Measurements from ENCODE around the gene SEC11C. TPM values are rescaled to one million over a fixed set of nuclear protein-coding genes. Genes with fewer than 3 reads are reported as not detected.

The SEC11C gene
- polyA plus RNA-seq, 3 donors, result 14.9 to 98.4 (median 98.0) TPM

DNA sequence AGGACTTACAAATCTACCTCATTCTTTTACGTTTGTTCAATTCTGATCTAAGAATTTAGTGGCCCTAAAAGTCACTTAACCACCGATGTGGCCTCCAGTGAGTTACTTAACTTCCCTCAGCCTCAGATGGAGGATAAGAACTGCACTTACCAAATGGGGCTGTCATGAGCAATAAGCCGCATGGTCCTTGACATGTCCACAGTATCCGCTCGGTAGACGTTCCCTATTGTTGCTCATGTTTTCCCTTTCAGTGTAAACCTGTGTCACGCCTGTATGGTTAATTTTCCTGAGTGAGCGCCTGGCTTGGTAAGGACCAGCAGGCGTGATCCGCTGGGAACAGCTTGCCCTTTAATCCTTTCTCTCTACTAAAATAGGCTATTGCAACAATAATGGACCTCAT lies 20.3 kb downstream of the SEC11C start:
- no peak for DNase-seq
- Histone ChIP-seq H3K27ac (ENCODE audit: low read depth in 1 of 2, low read length in 2 of 2) (no peak overlapping the region), H3K4me2 (replicated peaks; ENCODE audit: extremely low read depth, low read length, poor library complexity, severe bottlenecking) (no peak overlapping the region), H3K36me3 (replicated peaks in 1 of 2; ENCODE audit: control insufficient read depth in 1 of 2, insufficient read depth in 2 of 2, low read length in 2 of 2) (peaks cover 2 to 21% of the 10 kb centered on the region in 2 donors), H2AFZ (ENCODE audit: insufficient read depth, low read depth, low read length, poor library complexity, severe bottlenecking) (no peak overlapping the region), H4K20me1 (ENCODE audit: insufficient read depth, low read length) (no peaks in the 10 kb centered on the region), H3K79me2 (ENCODE audit: insufficient read depth, low read length) (no peaks in the 10 kb centered on the region), H3K4me1 (ENCODE audit: control insufficient read depth in 1 of 2, insufficient read depth in 2 of 2, low read length in 2 of 2) (no peaks in the 10 kb centered on the region), H3K4me3 (replicated peaks in 1 of 3; ENCODE audit: low read depth in 2 of 3, low read length in 3 of 3) (no peak overlapping the region), H3K9me3 (replicated peaks in 1 of 2; ENCODE audit: control insufficient read depth in 1 of 2, insufficient read depth in 1 of 2, low read length in 2 of 2) (no peaks in the 10 kb centered on the region), H3K27me3 (ENCODE audit: control insufficient read depth in 2 of 2, insufficient read depth in 2 of 2, low read length in 2 of 2) (no peaks in the 10 kb centered on the region), H3K9ac (ENCODE audit: insufficient read depth, low read length, poor library complexity, severe bottlenecking) (no peak overlapping the region)
- Mint-ChIP-seq H3K27ac (peak overlapping the region in 1 of 7 donors; percentile 33), H3K4me1 (no peaks in the 10 kb centered on the region), H3K4me3 (no peak overlapping the region), H3K36me3 (peaks cover 18 to 22% of the 10 kb centered on the region in 2 donors), H3K27me3 (ENCODE audit: low read depth in 3 of 3) (no peaks in the 10 kb centered on the region), H3K9me3 (peaks cover 0 to 2% (median 0%) of the 10 kb centered on the region in 7 donors)
- 100% methylated on average over 2 of the region's 10 CpGs for WGBS (ENCODE audit: insufficient coverage)
- intact Hi-C loops (cut with micrococcal nuclease), result no loop called here
- TF ChIP-seq, protein P1, sequence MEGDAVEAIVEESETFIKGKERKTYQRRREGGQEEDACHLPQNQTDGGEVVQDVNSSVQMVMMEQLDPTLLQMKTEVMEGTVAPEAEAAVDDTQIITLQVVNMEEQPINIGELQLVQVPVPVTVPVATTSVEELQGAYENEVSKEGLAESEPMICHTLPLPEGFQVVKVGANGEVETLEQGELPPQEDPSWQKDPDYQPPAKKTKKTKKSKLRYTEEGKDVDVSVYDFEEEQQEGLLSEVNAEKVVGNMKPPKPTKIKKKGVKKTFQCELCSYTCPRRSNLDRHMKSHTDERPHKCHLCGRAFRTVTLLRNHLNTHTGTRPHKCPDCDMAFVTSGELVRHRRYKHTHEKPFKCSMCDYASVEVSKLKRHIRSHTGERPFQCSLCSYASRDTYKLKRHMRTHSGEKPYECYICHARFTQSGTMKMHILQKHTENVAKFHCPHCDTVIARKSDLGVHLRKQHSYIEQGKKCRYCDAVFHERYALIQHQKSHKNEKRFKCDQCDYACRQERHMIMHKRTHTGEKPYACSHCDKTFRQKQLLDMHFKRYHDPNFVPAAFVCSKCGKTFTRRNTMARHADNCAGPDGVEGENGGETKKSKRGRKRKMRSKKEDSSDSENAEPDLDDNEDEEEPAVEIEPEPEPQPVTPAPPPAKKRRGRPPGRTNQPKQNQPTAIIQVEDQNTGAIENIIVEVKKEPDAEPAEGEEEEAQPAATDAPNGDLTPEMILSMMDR (IDR thresholded peaks at IDR 0.05), result no peak

DNA sequence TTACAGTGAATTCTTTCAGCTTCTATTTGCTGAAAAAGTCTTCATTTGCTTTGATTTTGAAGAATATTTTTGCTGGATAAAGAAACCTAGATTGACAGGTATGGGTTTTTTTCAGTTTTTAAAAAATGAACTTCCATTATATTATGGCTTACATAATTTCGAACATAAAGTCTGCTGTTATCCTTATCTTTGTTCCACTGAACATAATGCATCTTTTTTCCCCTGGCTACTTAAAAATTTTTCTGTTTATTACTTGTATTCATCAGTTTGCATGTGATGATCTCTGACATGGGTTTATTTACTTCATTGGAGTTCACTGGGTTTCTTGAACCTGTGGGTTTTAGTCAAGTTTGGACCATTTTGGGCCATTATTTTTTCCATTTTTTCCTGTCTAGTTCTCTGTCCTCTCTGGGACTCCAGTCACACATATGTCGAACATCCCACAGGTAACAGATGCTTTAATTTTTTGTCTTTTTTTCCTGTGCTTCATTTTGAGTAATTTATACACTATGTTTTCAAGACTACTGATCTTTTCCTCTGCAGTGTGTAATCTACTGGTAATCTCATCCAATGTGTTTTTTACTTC lies 33.1 kb downstream of the SEC11C start:
- H4K20me1 ChIP-seq (ENCODE audit: insufficient read depth, low read length), result no peaks in the 10 kb centered on the region
- intact Hi-C loops (cut with micrococcal nuclease), result no loop called here
- no peak overlapping the region for H3K4me2 ChIP-seq (replicated peaks; ENCODE audit: extremely low read depth, low read length, poor library complexity, severe bottlenecking)
- Mint-ChIP-seq H3K4me1 (no peaks in the 10 kb centered on the region), H3K9me3 (peaks cover 15 to 39% (median 32%) of the 10 kb centered on the region in 7 donors), H3K36me3 (no peaks in the 10 kb centered on the region), H3K4me3 (no peak overlapping the region), H3K27me3 (ENCODE audit: low read depth in 3 of 3) (peaks cover 1 to 5% (median 4%) of the 10 kb centered on the region in 3 donors), H3K27ac (no peak overlapping the region)
- no peaks in the 10 kb centered on the region for H3K79me2 ChIP-seq (ENCODE audit: insufficient read depth, low read length)
- no peaks in the 10 kb centered on the region for H3K36me3 ChIP-seq (replicated peaks in 1 of 2; ENCODE audit: control insufficient read depth in 1 of 2, insufficient read depth in 2 of 2, low read length in 2 of 2)
- no CpG with 5 or more reads among the region's 2 CpGs for WGBS (ENCODE audit: insufficient coverage)
- peaks cover 16 to 24% of the 10 kb centered on the region in 2 donors for H3K9me3 ChIP-seq (replicated peaks in 1 of 2; ENCODE audit: control insufficient read depth in 1 of 2, insufficient read depth in 1 of 2, low read length in 2 of 2)
- no peak overlapping the region for H3K27ac ChIP-seq (ENCODE audit: low read depth in 1 of 2, low read length in 2 of 2)
- H2AFZ ChIP-seq (ENCODE audit: insufficient read depth, low read depth, low read length, poor library complexity, severe bottlenecking), result no peak overlapping the region
- H3K9ac ChIP-seq (ENCODE audit: insufficient read depth, low read length, poor library complexity, severe bottlenecking), result no peak overlapping the region
- no peaks in the 10 kb centered on the region for H3K4me1 ChIP-seq (ENCODE audit: control insufficient read depth in 1 of 2, insufficient read depth in 2 of 2, low read length in 2 of 2)
- DNase-seq, result no peak
- TF ChIP-seq, protein P1 (IDR thresholded peaks at IDR 0.05), result no peak
- no peak overlapping the region for H3K4me3 ChIP-seq (replicated peaks in 1 of 3; ENCODE audit: low read depth in 2 of 3, low read length in 3 of 3)
- no peaks in the 10 kb centered on the region for H3K27me3 ChIP-seq (ENCODE audit: control insufficient read depth in 2 of 2, insufficient read depth in 2 of 2, low read length in 2 of 2)

Measured in CD14-positive monocyte (primary cell).